Stimulated activated effector memory CD8-positive, alpha-beta T cell treated with anti-CD3 and anti-CD28 coated beads, Interleukin-12 subunit alpha, Interleukin-12 subunit beta, amount 100 ng/mL, for 72 hours (primary cell): ENCODE measurements around the gene MYH4.

ENCODE experiments used
- ATAC-seq: fragments of 150-1000 bp; cut with Tn5 transposase; 2 replicates; pipeline ENCODE4 v1.10.0; 2021
- DNase-seq, 2 donors: peaks; one replicate each; pipeline ENCODE4 v3.0.0; 2021 to 2022; ENCODE audit warnings: low spot score in 2 of 2
- H3K27ac Mint-ChIP-seq: one replicate; pipeline ENCODE4 v1.8.0; 2022; ENCODE audit warnings: mild to moderate bottlenecking, mixed read lengths
- H3K36me3 Mint-ChIP-seq: one replicate; pipeline ENCODE4 v1.8.0; 2022; ENCODE audit warnings: mild to moderate bottlenecking, mixed read lengths
- H3K4me1 Mint-ChIP-seq: one replicate; pipeline ENCODE4 v1.8.0; 2022; ENCODE audit warnings: mixed read lengths
- H3K4me3 Mint-ChIP-seq: one replicate; pipeline ENCODE4 v1.8.0; 2022; ENCODE audit warnings: mild to moderate bottlenecking, mixed read lengths
- H3K9me3 Mint-ChIP-seq: one replicate; pipeline ENCODE4 v1.8.0; 2022; ENCODE audit warnings: mixed read lengths

The MYH4 gene

DNA sequence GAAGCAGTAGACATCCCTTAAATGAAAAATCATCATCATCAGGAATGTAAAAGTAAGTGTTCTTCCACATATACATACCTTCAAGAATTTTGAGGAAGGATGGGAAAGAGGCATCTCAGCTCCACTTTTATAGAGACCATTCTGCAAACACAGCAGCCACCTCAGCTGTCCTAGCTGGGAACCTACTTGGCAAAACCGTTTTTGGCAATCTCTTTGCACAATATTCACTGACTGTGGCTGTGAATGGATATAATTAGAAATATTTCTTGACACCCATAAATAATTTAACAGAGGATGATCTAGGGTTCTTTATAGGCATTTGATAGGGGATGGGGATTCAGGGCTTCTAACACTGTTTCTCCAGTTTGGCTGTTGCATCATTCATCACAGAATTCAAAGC lies at the start of gene MYH4:
Gene MYH4 (minus strand): TSS at position 101 of the 400 bp plus-strand sequence. CDS start 2,814 bp downstream, outside the sequence.
- DNase-seq, result no peak
- Mint-ChIP-seq H3K4me3 (no peak within 1 kb of the TSS), H3K9me3 (no peaks in the 10 kb centered on the region), H3K27ac (no peak within 1 kb of the TSS), H3K4me1 (no peaks in the 10 kb centered on the region), H3K36me3 (no peaks in the 10 kb centered on the region)
- no peak for ATAC-seq

DNA sequence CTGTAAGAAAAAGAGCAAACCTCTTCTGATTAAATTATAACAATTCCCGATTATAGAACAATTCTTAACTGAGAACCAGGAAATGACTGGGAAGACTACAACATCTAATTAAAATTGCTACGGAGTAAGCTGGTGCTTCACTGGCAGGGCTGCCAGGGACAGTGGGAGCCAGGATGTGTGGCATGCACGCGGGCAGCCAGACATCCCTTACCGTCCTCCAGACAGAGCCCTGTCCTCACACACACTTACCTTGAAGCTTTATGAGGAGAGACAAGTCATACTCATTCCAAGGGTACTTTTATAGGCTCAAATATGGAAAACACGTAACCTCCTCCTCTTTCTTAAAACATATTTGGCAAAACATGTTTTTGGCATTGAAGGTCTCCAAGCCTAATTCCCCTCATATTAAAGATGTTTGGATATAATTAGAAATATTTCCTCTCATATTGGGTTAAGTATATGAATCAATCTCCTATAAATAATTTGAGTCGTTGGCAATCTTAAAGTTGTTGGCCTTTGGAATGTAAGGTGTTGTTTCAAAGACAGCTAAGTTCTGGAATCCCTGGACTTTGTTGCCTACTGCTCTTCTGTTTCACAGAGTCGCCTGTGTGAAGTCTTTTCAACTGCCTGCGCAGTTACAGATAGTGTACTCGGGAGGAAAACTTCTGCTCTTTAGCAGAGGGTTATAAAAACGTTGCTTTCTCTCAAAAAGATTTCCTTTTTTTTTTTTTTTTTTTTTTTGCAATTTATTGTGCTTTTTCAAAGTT lies 49.1 kb upstream of the MYH4 start, which contains the start of gene MYH1:
Gene MYH1 (minus strand): TSS at position 272 of the 767 bp plus-strand sequence. CDS start 1,900 bp downstream, outside the sequence.
- H3K4me3 Mint-ChIP-seq, result no peak within 1 kb of the TSS
- no peaks in the 10 kb centered on the region for H3K4me1 Mint-ChIP-seq
- ATAC-seq, result no peak

DNA sequence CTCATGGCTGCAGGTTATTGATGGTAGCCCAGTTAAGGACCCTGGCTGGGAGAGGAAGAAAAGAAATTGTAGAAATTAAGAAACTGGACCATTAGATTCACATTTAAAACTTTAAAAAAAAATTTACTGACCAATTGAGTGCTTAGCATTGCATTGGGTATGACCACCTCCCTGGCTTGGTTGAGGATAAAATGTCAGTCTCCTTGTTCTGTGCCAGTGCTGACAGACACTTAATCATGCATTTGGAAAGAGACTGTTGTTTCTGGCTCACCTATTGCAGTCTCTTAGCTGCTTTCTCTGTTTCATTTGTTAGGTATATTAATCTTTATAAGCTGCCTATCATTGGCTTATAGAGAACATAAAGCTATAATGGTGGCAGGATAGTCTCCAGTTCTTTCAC lies 47.3 kb upstream of the MYH4 start:
- ATAC-seq, result no peak

More for the DNA sequence above, 49.1 kb upstream of the MYH4 start, which contains the start of gene MYH1:
- Mint-ChIP-seq H3K36me3 (no peaks in the 10 kb centered on the region), H3K9me3 (no peaks in the 10 kb centered on the region), H3K27ac (no peak within 1 kb of the TSS)
- no peak for DNase-seq

DNA sequence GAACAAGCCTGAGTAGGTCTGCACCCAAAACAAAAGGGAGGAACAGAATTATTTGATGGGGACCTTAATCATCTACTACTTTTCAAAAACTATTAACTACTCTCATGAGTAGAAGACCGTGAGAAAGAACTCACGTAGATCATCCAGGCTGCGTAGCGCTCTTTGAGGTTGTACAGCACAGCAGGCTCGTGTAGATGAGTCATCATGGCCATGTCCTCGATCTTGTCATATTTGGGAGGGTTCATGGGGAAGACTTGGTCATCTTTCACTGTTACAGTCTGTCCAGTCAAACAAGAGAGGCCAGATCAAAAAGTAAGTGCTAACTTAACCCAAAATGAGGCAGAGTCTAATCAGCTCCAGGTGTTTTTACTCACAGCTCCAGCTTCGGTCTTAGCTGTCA lies 46.7 kb upstream of the MYH4 start:
- H3K4me3 Mint-ChIP-seq, result no peak overlapping the region
- DNase-seq (no peak), ATAC-seq (no peak)
- no peak overlapping the region for H3K27ac Mint-ChIP-seq
- no peaks in the 10 kb centered on the region for H3K4me1 Mint-ChIP-seq
- no peaks in the 10 kb centered on the region for H3K36me3 Mint-ChIP-seq
- no peaks in the 10 kb centered on the region for H3K9me3 Mint-ChIP-seq

More for the DNA sequence above, 47.3 kb upstream of the MYH4 start:
- H3K4me1 Mint-ChIP-seq, result no peaks in the 10 kb centered on the region
- no peak overlapping the region for H3K27ac Mint-ChIP-seq
- no peak overlapping the region for H3K4me3 Mint-ChIP-seq
- H3K36me3 Mint-ChIP-seq, result no peaks in the 10 kb centered on the region
- H3K9me3 Mint-ChIP-seq, result no peaks in the 10 kb centered on the region
- no peak for DNase-seq

DNA sequence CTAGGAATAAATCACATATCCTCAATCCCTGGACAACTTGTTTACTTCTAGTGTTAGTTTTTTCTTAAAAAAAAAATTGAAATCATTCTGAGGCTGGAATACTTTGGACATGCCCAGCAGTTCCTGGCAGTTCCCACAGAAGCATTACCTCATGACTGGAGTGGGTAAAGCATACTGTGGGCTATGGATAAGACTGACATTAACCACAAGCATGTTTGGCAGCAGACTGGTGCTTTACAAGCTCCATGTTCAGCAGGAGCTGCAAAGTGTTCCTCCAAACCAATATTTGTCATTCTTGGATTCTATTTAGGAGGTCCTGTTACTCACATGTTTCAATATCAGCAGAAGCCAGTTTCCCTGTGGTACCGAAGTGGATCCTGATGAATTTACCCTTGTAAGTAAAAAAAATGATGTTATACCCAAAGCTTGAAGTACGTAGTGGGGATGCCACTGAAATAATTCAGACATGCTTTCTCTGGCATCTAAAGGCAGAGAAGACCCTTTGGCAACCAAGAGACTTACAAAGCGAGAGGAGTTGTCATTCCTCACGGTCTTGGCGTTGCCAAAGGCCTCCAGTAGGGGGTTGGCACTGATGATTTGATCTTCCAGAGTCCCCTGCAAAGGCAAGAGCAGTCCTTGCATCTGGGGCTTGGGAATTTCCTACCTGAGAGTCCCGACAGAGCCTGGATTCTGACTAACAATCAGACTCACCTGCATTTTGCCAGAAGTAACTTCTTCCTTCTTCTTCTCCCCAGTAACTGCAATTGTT lies 44.1 kb upstream of the MYH4 start:
- H3K4me1 Mint-ChIP-seq, result no peaks in the 10 kb centered on the region
- H3K27ac Mint-ChIP-seq, result no peak overlapping the region
- no peaks in the 10 kb centered on the region for H3K36me3 Mint-ChIP-seq
- no peak overlapping the region for H3K4me3 Mint-ChIP-seq
- ATAC-seq, result no peak
- no peak for DNase-seq
- H3K9me3 Mint-ChIP-seq, result no peaks in the 10 kb centered on the region

DNA sequence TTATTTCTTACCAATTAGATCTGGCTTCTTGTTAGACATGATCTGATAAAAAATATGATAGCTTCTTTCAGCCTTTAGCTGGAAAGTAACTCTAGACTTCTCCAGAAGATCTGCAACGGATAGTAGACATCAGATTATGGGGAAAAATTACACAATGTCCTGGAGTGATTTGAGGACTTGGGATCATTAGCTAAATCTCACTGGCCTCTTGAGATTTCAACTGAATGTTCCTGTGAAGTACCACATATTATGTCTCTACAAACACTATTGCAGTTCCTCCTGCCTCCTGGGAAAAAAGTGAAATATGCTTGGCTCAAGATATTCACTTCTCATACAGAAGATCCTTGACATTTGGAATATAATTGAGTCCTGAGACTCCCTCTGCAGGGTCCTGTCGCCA lies 43.5 kb upstream of the MYH4 start:
- ATAC-seq (no peak), DNase-seq (no peak)
- no peaks in the 10 kb centered on the region for H3K36me3 Mint-ChIP-seq
- no peaks in the 10 kb centered on the region for H3K4me1 Mint-ChIP-seq
- H3K4me3 Mint-ChIP-seq, result no peak overlapping the region
- no peaks in the 10 kb centered on the region for H3K9me3 Mint-ChIP-seq
- no peak overlapping the region for H3K27ac Mint-ChIP-seq

DNA sequence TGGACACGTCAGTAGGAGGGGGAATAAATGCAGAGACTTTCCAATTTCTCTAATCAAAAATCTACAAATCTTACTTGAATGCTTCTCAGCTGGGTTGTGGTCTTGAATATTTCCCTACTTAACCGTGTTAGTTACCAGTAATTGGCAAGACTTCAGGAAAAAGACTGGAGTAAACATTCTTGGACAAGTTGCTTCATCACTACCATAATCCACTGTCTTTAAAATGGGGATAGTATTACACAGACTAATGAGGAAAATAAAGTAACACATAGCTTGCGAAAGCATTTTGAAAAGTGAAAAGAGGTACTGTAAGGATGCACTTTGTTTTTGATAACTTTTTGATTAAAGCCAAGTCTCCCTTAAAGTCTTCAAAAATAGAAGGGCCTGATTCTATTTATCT lies 30.6 kb upstream of the MYH4 start:
- Mint-ChIP-seq H3K9me3 (no peaks in the 10 kb centered on the region), H3K27ac (no peak overlapping the region), H3K36me3 (no peaks in the 10 kb centered on the region), H3K4me1 (no peaks in the 10 kb centered on the region), H3K4me3 (no peak overlapping the region)
- DNase-seq, result no peak
- no peak for ATAC-seq

DNA sequence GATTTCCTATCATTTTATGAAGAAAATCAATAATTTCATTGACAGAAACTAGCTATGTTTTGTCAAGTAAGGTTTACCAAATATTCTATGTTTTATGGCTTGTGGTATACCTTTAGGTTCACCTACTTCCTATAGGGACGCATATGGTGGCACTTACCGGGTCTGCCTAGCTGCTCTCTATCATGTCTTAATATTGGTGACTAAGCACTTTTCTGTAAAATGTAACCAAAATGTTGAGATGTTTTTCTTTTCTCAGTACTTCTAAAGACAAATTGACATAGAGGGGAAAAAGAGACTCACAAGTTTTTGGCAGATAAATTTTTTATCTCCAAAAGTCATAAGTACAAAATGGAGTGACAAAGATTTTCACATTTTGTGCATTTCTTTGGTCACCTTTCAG lies 22.6 kb upstream of the MYH4 start:
- no peak for ATAC-seq

DNA sequence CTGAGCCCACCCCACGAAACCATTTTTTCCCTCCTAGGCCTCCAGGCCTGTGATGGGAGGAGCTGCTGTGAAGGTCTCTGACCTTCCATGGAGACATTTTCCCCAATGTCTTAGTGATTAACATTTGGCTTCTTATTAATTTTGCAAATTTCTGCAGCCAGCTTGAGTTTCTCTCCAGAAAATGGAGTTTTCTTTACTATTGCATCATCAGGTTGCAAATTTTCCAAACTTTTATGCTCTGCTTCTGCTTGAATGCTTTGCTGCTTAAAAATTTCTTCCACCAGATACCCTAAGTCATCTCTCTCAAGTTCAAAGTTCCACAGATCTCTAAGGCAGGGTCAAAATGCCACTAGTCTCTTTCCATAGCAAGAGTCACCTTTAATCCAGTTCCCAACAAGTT lies 12.9 kb upstream of the MYH4 start:
- Mint-ChIP-seq H3K27ac (no peak overlapping the region), H3K9me3 (peaks cover 6% of the 10 kb centered on the region)
- no peak for DNase-seq

More for the DNA sequence above, 22.6 kb upstream of the MYH4 start:
- Mint-ChIP-seq H3K4me3 (no peak overlapping the region), H3K36me3 (no peaks in the 10 kb centered on the region), H3K4me1 (no peaks in the 10 kb centered on the region), H3K27ac (no peak overlapping the region), H3K9me3 (peaks cover 27% of the 10 kb centered on the region)
- DNase-seq, result no peak

DNA sequence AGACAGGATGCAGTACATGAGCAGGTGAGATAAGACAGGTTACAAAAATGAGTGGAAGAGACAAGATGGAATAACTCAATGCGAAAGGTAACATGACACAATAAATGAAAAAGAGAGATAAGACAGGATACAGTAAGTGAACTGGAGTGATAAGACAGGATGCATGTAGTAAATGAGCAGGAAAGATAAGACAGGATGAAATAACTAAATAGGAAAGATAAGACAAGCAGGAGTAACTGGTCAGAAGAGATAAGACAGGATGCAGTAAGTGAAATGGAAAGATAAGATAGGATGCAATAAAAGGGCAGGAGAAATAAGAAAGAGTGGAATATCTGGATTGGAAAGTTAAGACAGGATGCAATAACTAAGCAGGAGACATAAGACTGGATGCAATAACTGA lies 8.3 kb upstream of the MYH4 start:
- no peak overlapping the region for H3K4me3 Mint-ChIP-seq
- no peak overlapping the region for H3K27ac Mint-ChIP-seq
- H3K4me1 Mint-ChIP-seq, result no peaks in the 10 kb centered on the region
- no peaks in the 10 kb centered on the region for H3K36me3 Mint-ChIP-seq
- no peaks in the 10 kb centered on the region for H3K9me3 Mint-ChIP-seq
- ATAC-seq (no peak), DNase-seq (no peak)

More for the DNA sequence above, 12.9 kb upstream of the MYH4 start:
- no peaks in the 10 kb centered on the region for H3K4me1 Mint-ChIP-seq
- ATAC-seq, result no peak
- no peak overlapping the region for H3K4me3 Mint-ChIP-seq
- no peaks in the 10 kb centered on the region for H3K36me3 Mint-ChIP-seq

DNA sequence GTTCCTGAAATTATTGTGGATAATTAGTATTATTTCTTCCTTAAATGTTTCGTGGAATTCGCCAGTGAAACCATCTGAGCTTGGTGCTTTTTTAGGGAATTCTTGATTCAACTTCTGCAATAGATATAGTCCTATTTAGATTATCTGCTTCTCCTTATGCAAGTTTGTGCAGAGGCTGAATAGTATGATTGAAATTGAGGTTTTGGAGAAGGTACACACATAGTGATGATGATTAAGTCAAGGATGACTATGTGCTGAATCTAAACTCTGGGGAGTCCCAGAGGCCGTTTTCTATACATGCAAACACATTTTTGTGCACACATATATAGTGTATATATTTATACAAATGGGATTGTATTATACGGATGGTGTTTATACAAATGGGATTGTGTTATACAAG lies 5.2 kb upstream of the MYH4 start:
- no peaks in the 10 kb centered on the region for H3K36me3 Mint-ChIP-seq
- H3K9me3 Mint-ChIP-seq, result no peaks in the 10 kb centered on the region
- DNase-seq (no peak), ATAC-seq (no peak)
- no peak overlapping the region for H3K4me3 Mint-ChIP-seq
- no peak overlapping the region for H3K27ac Mint-ChIP-seq
- H3K4me1 Mint-ChIP-seq, result no peaks in the 10 kb centered on the region

DNA sequence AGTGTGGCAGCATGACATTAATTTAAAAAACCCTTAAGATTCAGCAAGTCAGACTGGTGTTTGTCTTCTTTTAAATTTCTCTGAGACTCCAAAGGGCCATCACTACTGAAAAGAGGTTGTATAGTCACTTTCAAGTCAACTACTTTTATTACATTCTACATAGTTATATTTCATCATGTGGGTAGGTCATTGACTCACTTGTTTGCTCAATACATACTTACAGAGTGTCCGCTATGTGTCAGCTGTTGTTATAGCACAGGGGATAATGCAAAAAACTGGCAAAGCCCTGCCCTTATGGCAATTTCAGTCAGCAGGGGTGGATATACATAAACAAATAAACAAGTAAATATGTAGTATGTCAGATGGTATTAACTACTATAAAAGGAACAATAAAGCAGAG lies 2.5 kb upstream of the MYH4 start:
- no peaks in the 10 kb centered on the region for H3K4me1 Mint-ChIP-seq

DNA sequence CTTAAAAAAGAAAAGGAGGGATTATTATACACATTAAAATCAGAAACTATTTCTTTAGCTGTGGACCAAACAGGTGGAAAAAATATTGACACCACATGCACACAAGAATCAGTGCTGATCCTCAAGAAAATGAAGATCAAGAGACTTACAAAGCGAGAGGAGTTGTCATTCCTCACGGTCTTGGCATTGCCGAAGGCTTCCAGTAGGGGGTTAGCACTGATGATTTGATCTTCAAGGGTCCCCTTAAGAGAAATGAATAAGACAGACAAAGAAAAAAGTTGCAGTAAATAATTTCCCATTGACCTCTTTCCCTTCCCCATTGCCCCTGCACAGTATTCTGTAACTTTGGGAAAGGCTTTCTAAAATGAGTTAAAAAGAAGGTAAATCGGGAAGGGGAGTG lies 6.0 kb downstream of the MYH4 start:
- Mint-ChIP-seq H3K4me1 (no peaks in the 10 kb centered on the region), H3K27ac (no peak overlapping the region), H3K4me3 (no peak overlapping the region), H3K36me3 (no peaks in the 10 kb centered on the region), H3K9me3 (peaks cover 4% of the 10 kb centered on the region)
- DNase-seq, result no peak
- ATAC-seq, result no peak

More for the DNA sequence above, 2.5 kb upstream of the MYH4 start:
- Mint-ChIP-seq H3K36me3 (no peaks in the 10 kb centered on the region), H3K4me3 (no peak overlapping the region), H3K27ac (no peak overlapping the region), H3K9me3 (no peaks in the 10 kb centered on the region)
- no peak for DNase-seq
- no peak for ATAC-seq

DNA sequence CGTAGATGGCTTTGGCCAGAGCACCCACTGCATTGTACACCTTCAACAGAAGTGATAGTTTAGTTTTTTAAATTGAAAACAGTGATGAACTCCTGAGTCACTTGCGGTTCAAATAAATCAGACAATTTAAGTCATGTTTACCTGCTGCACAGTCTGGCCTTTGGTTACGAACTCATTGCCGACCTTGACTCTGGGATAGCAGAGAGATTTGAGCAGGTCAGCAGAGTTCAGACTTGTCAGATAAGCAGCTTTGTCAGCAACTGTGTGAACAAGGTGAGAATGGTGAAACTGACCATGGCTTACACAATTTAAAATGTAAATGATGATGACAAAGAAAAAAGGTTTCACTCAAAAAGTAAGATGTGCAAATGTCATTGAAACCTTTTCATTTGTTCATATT lies 9.3 kb downstream of the MYH4 start:
- H3K4me3 Mint-ChIP-seq, result no peak overlapping the region
- ATAC-seq (no peak), DNase-seq (no peak)
- no peak overlapping the region for H3K27ac Mint-ChIP-seq
- peaks cover 4% of the 10 kb centered on the region for H3K9me3 Mint-ChIP-seq
- no peaks in the 10 kb centered on the region for H3K36me3 Mint-ChIP-seq
- no peaks in the 10 kb centered on the region for H3K4me1 Mint-ChIP-seq

DNA sequence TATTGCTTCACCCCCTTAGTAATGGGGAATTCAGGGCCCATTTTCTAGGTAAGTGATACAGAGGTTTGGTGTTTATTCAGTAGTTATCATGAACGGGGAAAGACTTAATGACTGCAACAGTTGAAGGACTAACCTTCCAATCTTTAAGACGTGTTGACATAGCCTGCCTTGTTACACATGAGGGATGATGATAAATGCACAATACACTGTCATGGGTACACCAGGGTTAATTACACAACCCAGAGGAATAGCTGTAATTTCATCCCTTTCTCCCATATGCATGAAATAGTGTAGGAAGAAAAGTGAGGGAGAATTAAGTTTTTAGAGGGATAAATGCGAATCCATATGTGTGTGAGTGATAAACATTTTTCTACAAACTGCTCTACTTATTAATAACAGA lies 10.7 kb downstream of the MYH4 start:
- no peak overlapping the region for H3K27ac Mint-ChIP-seq
- ATAC-seq, result no peak
- H3K4me3 Mint-ChIP-seq, result no peak overlapping the region
- no peaks in the 10 kb centered on the region for H3K4me1 Mint-ChIP-seq
- no peak for DNase-seq
- H3K36me3 Mint-ChIP-seq, result no peaks in the 10 kb centered on the region
- H3K9me3 Mint-ChIP-seq, result no peaks in the 10 kb centered on the region

DNA sequence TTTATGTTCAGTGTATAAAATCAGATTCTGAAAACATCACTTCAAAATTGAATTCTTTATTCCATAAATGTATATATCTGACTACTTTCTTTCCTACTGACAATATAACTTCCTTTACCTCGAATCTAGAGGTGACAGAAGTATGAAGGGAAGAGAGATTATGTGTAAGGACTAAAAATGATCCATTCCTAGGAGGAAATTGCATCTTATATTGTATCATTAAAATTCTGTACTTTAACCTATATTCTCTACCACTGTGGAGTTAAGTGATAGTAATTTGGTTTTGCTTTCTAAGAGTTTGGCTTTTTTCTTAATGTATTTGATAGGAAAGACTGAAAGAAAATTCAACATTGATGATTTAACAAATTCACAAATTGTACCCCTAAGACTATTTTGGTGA lies 11.4 kb downstream of the MYH4 start:
- DNase-seq (no peak), ATAC-seq (no peak)
- no peaks in the 10 kb centered on the region for H3K4me1 Mint-ChIP-seq
- no peaks in the 10 kb centered on the region for H3K36me3 Mint-ChIP-seq
- H3K27ac Mint-ChIP-seq, result no peak overlapping the region
- no peaks in the 10 kb centered on the region for H3K9me3 Mint-ChIP-seq
- H3K4me3 Mint-ChIP-seq, result no peak overlapping the region
